ENCODE results near the gene CDC42BPB. TPM values are rescaled to one million over a fixed set of nuclear protein-coding genes. Genes with fewer than 3 reads are reported as not detected.
A peak's percentile ranks its signal among the peaks of the same experiment; 100 is the strongest.

CDC42BPB gene
- total and polyA plus RNA-seq, 11 donors, result 31.1 to 124 (median 68.9) TPM

GRCh38 chr14:102970496-102970895 lies 86.9 kb downstream of the CDC42BPB start:
- Histone ChIP-seq H3K36me3 (peaks cover 9 to 100% (median 96%) of the 10 kb centered on the region in 9 donors), H3K9me3 (no peaks in the 10 kb centered on the region), H3K27me3 (no peaks in the 10 kb centered on the region), H3K4me3 (no peak overlapping the region), H3K27ac (no peak overlapping the region), H3K4me1 (no peaks in the 10 kb centered on the region)
- no peak for DNase-seq
- intact Hi-C loops (cut with DNase I), result no loop called here
- TF ChIP-seq CTCF (IDR thresholded peaks at IDR 0.05) (no peak), POLR2A (IDR thresholded peaks at IDR 0.05) (no peak)
- no peak for ATAC-seq
- WGBS, 4 donors, result 89 to 91% (median 90%) methylated on average over 10 of the region's 10 CpGs

GRCh38 chr14:102969901-102970300 lies 87.4 kb downstream of the CDC42BPB start:
- Histone ChIP-seq H3K27me3 (no peaks in the 10 kb centered on the region), H3K9me3 (no peaks in the 10 kb centered on the region), H3K27ac (no peak overlapping the region), H3K4me3 (no peak overlapping the region), H3K36me3 (peaks cover 9 to 100% (median 96%) of the 10 kb centered on the region in 9 donors), H3K4me1 (no peaks in the 10 kb centered on the region)
- DNase-seq (no peak), ATAC-seq (no peak)
- TF ChIP-seq CTCF (IDR thresholded peaks at IDR 0.05) (no peak), POLR2A (IDR thresholded peaks at IDR 0.05) (no peak)
- intact Hi-C loops (cut with DNase I), result no loop called here
- WGBS, 4 donors, result 89 to 91% (median 91%) methylated on average over 11 of the region's 11 CpGs

GRCh38 chr14:102969060-102969791 lies 88.1 kb downstream of the CDC42BPB start:
- DNase-seq (no peak), ATAC-seq (peak in 1 of 4 donors; percentile 12)
- Histone ChIP-seq H3K4me3 (no peak overlapping the region), H3K9me3 (no peaks in the 10 kb centered on the region), H3K27ac (no peak overlapping the region), H3K27me3 (no peaks in the 10 kb centered on the region), H3K36me3 (peaks cover 13 to 100% (median 96%) of the 10 kb centered on the region in 9 donors), H3K4me1 (no peaks in the 10 kb centered on the region)
- WGBS, 4 donors, result 93 to 95% (median 93%) methylated on average over 26 of the region's 26 CpGs
- intact Hi-C loops (cut with DNase I), result no loop called here
- TF ChIP-seq POLR2A (IDR thresholded peaks at IDR 0.05) (no peak), CTCF (IDR thresholded peaks at IDR 0.05) (no peak)

GRCh38 chr14:102968306-102968705 lies 89.0 kb downstream of the CDC42BPB start:
- WGBS, 4 donors, result 94 to 96% (median 95%) methylated on average over 13 of the region's 13 CpGs

More at GRCh38 chr14:102968306-102968705, 89.0 kb downstream of the CDC42BPB start:
- no peak for ATAC-seq
- no peak overlapping the region for H3K27ac ChIP-seq
- intact Hi-C loops (cut with DNase I), result no loop called here
- H3K4me3 ChIP-seq, result no peak overlapping the region
- no peaks in the 10 kb centered on the region for H3K4me1 ChIP-seq
- peaks cover 14 to 100% (median 97%) of the 10 kb centered on the region in 9 donors for H3K36me3 ChIP-seq
- H3K9me3 ChIP-seq, result no peaks in the 10 kb centered on the region
- no peak for DNase-seq
- H3K27me3 ChIP-seq, result no peaks in the 10 kb centered on the region
- TF ChIP-seq CTCF (IDR thresholded peaks at IDR 0.05), result no peak
- TF ChIP-seq POLR2A (IDR thresholded peaks at IDR 0.05), result no peak
